NOMO-1 (cell line): ENCODE measurements around the gene ARHGEF1.
A peak's percentile ranks its signal among the peaks of the same experiment; 100 is the strongest.

Experiments
- DNase-seq, 2 experiments: peaks; one replicate each; lab custom pipeline; 2025; ENCODE audit not compliant: unreplicated experiment in 2 of 2; lab: John Stamatoyannopoulos, UW

Gene ARHGEF1

GRCh38 chr19:41947091-41947490 is 64.1 kb downstream of the ARHGEF1 start:
- no peak for DNase-seq

- peak; percentile 27 to 62 for DNase-seq
Measured at GRCh38 chr19:41951686-41952172, 68.7 kb downstream of the ARHGEF1 start.

- DNase-seq = no peak
Measured at GRCh38 chr19:41955521-41955920, 72.5 kb downstream of the ARHGEF1 start.

- DNase-seq = no peak
Measured at GRCh38 chr19:41956621-41957020, 73.6 kb downstream of the ARHGEF1 start.
